Kidney tubule cell (primary cell): ENCODE measurements around the gene ZFYVE21.
A peak's percentile ranks its signal among the peaks of the same experiment; 100 is the strongest.
"Not testable (repeated sequence)": the region's sequence is repeated elsewhere in the genome, so short reads cannot be mapped to it uniquely, and the experiment has no call there.

Experiments used
- DNase-seq: peaks from one replicate; pipeline ENCODE4 v3.0.0-alpha.2; 2018; ENCODE audit warnings: low spot score

Gene ZFYVE21

DNA sequence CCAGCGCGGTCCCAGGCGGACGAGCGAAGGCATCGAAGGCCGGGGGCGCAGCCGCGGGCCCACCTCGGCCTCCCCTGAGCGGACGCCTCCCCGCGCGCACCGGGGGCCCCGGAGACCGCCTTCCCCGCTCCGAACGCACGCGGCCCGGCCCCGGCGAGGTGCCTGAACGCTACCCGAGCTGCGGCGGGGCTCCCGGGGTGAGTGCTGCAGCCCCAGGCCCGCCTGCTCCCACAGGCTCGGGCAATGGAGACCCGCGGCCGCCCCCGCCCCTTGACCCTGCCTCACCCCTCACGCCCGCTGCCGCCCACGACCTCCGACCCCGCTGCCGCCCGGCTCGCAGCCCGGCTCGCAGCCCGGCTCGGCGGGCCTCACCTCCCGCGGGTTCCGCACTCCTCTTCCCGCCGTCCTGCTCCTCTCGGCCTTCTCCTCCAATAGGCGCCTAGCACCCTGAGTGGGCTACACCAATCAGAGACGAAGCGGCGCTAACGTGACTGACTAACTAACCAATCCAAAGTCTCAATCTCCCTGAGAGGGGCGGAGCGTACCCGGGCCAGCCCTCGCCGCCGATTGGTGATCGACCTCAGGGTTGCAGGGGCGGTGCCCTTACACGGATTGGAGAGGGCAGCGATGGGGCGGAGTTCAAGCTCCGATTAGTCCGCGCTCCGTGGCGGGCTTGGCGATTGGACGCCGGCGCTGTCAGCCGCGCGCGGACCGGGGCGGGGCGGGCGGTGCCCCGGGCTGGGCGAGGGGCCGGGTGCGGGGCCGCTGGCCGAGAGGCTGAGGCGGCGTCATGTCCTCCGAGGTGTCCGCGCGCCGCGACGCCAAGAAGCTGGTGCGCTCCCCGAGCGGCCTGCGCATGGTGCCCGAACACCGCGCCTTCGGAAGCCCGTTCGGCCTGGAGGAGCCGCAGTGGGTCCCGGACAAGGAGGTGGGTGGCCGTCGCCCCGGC is at the start of gene ZFYVE21, which contains the start of gene XRCC3:
ZFYVE21 (plus strand) TSS at position 759 of the 949 bp plus-strand sequence; CDS start at position 791, 32 bp downstream.
XRCC3 (minus strand) TSS at position 400 of the 949 bp plus-strand sequence. CDS start 4,364 bp downstream, outside the sequence.
- peak; percentile 100 for DNase-seq

DNA sequence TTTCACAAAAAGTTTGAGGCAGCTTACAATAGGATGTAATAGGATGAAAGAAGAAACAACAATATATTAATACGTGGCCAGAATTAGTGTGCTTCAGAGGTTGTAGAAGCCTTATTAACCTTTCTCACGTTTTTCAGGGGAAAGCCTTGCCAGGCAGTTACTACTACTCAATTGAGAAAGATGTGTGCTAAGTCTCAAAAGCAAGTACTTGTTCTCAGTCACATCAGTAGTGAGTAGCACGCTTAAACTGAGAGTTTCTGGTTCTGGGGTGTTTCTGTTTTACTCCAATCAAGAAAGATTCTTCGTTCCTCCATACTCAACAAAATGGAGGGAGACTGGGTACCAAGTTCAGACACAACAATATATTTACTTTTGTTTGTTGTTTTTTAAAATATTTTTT is 47.9 kb upstream of the ZFYVE21 start:
- no peak for DNase-seq

DNA sequence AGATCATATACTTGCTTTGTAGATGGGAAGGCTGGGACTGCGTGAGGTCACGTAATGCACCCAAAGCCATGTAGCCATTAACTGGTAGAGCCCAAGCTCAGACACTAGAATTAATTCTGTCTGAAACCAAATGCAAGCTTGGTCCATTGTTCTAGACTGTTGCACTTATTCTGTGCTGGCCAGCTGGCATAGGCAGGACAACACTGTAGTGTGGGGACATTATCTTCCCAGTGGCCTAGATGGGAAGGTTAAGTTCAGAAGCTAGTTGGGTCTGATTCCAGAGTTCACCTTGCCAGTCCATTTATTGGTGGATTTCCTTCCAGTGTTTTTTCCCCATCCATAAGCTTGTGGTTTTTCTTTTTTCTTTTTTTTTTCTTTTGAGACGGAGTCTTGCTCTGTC is 47.5 kb upstream of the ZFYVE21 start:
- DNase-seq: no peak

DNA sequence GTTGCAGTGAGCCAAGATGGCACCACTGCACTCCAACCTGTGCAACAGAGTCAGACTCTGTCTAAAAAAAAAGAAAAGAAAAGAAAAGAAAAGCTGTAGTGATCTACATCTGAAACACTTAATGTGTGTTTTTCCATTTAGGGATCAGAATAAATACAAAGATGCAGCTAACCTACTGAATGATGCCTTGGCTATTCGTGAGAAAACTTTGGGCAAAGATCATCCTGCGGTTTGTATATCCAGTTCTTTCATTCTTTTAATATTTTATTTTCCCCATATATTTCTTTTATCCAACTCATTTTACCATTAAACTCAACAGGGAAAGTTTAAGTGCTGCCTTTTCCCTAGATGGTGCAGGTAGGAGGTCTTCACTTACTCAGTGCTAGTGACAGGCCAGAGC is 46.2 kb upstream of the ZFYVE21 start:
- no peak for DNase-seq

DNA sequence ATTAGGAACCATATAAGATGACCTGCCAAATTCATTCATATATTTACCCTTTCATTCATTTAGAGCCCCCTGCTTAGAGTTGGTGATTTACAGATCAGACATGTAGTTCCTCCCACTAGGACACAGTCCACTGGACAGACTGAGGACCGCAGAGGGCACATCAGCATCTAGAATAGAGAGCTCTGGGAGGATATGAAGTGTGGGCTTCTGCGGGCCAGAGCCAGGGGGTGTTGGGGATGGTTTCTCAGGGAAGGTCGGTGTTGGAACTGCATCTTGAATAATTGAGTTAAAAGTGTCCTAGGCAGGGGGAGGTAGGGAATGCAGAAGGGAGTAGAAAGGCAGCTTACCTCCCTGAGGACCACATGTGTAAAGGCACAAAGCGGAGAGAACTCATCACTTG is 43.7 kb upstream of the ZFYVE21 start:
- no peak for DNase-seq

DNA sequence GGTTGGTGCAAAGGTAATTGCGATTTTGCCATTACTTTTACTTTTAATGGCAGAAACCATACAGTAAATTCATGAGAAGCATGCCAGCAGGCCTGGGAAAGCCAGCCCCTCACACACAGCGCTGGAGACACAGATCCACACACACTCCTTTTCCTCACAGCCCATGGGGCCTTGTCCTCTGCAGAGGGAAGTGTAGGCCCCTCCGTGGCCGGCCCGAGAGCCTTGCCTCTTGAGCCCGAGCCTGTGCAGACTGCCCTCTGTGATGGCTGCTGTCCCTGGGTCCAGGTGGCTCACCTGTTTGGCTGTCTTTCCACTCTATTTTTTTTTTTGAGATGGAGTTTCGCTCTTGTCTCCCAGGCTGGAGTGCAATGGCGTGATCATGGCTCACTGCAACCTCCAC is 39.7 kb upstream of the ZFYVE21 start:
- DNase-seq: no peak

DNA sequence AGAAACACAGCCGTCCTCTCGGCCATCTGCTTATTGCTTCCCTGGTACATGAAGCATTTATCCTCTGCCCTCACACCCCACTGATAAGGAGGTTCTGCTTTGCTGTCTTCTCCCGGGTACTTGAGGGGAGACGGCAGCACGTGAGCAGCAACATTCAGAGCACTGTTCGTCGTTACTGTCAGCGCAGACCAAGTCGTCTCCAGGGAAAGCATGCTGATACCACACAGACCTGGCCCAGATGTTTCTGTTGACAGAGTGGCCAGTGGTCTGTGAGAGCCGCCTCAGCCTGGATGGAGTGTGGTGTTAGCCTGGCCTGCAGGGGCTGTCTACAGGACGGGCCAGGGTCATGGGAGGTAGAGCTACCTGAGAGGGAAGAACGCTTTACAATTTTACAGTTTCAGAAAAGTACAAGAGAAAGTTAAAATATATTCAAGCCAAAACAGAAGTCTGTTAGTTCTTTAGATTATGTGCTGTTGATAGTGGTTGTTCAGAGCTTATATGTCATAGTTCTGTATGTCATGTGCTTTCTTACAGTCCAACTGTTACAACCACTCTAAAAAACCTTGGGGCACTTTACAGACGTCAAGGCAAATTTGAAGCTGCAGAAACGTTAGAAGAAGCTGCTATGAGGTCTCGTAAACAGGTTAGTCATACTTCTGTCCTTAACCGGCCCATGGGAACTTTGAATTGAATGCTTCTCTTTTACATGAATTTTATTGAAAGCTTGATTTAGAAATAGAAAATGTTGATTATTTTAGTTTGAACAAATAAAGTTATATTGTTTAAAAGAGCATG is 38.5 kb upstream of the ZFYVE21 start:
- no peak for DNase-seq

DNA sequence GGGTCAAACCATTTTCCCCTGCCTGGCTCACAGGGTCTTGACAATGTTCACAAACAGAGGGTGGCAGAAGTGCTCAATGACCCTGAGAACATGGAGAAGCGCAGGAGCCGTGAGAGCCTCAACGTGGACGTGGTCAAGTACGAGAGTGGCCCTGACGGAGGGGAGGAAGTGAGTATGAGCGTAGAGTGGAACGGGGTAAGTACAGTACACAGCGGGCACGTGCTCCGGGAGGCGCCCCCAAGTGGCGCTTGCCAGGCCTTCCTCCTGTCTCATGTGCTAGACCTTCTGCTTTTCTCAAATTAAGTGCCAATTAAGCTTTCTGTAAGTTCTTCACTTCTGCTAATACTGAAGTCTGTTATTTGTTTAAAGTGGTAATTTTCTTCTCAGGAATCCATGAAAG is 36.3 kb upstream of the ZFYVE21 start:
- DNase-seq: peak; percentile 12

DNA sequence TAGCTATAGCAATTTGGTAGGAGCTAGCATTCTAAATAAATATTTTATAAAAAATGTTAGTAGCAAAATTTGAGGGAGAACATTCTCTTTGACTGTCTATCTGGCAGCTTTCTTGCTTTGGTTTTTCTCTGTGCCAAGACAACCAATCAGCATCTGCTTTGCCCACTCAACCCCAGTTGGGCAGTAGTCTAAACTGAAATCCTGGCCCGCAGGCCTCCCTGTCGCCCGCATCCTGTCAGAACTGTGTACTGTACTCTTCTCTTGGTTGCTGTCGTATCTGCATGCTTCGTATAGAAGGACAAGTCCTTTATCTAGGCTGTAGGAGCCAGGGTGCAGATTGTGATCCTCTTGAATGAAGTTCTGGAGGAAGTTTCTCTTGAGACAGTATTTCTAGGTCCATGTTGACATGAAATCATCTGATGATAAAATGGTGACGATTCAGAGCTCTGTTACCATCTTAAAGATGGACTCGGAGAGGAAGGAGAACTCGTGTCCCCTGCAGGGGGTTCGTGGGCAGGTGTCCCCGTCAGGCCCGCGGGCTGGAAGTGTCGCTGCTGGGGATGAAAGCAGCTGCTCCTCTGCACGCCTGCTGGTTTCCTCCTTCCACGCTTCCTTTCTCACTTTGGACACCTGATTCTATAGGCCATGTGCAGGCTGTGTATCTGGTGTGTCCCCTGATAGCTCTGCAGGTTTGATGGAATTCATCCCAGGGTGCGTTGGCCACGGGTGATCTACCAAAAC is 34.9 kb upstream of the ZFYVE21 start:
- DNase-seq: no peak

DNA sequence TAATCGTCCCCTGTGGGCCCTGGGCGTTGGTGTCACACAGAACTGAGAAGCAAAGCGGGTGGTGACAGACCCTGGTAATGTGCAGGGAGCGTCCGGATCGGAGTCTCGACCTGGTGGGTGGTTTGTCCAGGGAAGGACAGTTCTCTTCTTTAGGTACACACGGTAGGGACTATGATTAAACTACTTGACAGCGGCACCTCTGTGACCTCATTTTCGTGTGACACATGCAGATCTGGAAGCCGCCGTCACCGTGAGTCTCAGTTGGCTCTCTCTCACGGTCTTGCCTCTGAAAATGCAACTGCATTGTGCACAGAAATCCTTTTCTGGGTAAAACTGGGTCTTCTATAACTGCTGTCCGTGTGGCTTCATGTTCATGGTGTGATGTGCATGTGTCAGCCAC is 32.5 kb upstream of the ZFYVE21 start:
- DNase-seq: no peak

DNA sequence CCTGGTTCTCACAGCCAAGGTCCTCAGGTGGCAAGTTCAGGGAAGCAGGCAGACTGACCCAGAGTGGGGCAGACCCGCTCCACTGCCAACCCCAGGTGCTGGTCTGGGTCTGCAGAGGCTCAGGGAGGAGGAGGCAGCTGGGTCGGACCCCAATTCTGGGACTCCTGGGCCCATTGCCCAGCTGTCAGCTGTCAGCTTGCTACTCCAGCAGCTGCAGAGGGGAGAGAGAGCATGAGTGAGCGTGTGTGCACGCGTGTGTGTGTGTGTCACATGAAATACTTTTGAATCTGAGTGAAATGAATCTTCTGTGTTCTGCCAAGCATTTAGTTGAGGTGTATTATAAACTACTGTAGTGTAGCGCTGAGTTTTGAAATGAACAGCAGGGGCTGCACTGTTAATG is 31.1 kb upstream of the ZFYVE21 start:
- DNase-seq: no peak

DNA sequence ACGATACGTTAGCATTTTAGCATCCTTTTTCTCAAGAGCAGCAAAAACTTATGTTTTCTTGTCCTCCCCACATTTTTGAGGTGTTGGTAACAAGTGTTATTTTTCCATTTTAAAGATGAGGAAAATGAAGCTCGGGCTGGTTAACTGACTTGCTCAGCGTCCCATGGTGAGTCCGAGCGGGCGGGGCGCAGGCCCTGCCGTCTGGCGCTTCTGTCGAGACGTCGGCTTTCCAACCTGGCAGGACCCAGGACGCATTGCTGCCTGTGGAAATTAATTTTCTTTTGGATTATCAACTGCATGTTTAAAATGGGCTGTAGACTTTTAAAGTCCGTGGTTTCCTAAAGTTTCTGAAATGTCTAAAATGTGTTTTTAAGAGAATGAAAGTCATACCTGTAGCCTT is 30.7 kb upstream of the ZFYVE21 start:
- no peak for DNase-seq

DNA sequence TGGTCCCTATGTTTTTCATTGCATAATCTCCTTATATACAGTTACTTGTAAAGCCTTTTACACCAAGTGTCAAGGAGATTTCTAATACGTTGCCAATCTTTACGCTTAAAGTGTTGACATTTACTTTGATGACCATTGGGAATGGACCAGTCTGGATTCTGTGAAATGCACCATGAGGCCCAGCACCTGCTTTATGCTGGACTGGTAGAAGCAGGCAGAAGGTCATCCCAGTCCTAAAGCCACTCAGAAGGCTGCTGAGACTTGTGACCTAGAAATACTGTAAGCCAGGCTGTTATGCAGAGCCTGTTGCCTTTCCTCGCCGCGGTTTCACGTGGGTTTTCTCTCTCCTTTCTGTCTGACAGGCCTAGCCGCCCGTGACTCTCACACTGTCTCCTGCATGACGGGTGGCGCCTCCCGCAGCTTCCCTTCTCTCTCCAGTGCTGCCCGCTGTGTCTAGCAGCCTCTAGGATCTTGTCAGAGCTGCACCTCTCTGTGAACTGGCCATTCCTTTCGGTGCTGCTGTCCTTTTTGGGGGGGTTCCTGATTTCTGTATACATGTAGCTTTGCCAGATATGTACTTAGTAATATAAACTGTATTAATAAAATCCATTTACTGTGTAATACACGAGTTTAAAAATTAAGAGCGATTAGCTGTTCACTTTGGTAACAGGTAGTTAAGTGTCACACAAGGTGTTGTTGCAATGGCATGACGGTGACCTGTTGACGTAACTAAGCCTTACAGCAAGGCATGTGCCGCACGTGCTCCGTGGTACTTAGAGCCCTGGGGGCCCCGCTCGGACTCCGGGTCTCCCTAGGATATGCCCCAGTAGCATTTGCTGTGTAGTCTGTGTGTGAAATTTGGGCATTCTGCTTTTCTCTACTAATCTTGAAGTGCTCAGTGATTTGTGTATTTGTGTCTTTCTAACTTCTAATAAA is 30.1 kb upstream of the ZFYVE21 start:
- no peak for DNase-seq

DNA sequence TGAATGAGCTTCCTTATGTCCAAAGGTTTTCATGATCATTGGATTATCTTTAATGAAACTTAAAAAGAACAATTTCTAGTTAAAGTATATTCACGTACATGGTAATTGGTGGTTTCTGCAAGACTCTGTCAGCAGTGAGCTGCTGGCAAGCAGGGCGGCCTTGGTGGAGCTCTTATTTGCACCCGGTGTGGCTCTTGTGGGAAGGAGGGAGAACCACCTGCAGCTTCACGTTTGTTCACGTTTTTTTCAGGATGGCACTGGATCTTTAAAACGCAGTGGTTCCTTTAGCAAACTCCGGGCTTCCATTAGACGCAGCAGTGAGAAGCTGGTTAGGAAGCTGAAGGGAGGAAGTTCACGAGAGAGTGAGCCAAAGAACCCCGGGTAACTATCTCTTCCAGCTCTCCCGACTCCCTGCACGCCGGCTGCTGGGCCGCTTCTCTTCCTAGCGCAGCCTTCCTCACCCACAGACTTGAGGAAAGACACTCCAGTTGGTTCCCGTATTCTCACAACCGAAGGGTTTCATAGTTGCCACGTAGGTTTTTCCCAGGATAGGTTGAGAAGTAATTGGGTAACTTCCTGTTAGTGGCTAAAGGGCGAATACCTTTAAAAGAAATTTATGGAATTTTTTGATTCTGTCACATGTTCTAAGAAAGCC is 28.7 kb upstream of the ZFYVE21 start:
- DNase-seq: no peak

DNA sequence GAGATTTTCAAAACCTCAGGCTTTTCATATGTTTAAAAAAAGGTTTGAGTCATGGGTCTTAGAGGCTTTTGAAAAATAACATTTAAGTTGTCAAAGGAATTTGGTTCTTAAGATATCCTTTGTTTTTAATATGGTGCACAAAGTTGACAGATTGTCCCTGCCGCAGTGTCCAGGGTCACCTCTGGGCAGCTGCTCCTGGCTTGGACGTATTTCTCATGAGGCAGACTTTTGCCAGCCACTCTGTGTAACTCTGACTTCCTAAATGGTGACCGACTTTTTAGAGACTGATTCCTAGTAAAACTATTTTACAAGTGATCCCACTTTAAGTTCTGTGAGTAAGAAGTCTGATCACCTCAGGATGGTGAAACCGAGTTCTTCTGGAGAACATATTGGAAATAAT is 27.9 kb upstream of the ZFYVE21 start:
- DNase-seq: no peak

DNA sequence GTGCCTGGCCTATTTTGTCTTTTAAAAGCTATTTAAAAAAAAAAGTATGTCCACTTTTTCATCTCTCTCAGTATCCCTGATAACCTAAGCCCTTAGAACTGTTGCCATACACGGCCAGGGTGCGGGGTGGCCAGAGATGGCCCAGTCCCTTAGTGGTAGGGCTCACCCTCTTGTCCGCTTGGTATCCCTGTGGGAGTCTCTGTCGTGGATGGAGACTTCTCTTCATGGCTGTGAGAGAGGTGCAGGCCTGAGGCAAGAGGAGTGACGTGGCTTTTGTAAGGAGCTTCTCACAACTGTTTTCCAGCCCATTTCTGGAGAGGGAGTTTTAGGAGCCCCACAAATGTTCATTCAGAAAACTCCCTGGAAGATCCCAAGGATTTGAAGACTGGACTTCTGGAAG is 27.2 kb upstream of the ZFYVE21 start:
- no peak for DNase-seq

DNA sequence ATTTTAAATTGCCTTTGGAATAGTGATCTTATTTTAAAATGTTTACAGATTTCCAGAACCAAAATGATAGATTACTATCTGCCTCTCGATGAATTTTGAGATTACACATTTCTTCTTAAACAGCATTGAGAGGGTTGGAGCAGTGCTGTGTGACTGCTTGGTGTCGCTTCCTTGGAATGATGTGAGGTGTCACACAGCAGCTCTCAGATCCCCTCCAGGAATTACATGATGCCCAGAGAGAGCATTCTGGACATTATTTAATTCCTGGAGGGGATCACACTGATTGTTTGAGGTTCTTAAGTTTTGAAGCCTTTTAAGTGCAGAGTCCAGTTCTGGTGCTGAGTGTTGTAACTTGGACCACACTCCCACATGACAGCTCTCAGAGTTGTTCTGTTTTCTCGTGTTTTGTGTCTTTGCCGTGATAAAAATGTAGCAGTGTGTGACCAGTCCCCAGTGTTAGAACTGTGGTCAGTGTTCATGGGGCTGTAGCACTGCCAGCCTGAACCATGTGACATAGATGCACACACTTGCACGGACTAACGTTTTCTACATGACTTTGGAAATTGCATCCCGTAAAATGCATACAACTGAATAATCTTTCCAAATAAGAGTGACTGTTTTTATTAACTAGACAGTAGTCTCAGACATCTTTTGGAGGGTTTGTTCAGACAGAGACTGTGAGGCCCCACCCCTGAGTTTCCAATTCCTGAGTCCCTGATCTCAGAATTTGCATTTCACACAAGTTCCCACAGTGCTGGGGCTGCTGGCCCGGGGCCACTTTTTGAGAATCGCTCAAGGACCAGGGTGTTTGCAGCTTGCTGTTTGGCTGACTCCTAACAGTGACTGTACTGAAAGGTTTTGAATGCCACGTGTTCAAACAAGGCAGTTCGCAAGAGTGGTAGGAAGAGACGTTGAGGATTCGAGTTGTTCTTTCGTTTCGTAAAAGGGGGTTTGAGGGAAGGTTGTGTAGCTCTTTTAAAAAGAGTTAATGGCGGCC is 26.4 kb upstream of the ZFYVE21 start:
- no peak for DNase-seq

DNA sequence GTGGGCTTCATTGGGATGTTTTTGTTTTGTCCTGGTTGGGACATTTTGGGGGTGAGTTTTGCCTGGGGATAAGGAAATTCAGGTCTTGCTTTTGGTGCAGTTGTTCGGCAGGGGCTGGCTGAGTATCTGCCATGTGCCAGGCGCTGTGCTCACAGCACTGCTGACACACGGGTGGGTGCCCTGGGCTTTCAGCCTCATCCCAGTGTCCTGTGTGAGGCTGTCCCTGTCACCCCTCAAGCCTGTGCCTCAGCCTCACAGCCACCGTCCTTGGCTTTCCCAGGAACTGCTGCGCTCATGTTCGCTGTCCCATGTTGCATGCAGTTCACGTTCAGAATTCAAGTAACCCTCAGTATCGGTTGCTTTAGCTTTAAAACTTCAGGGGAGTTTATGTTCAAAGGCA is 25.3 kb upstream of the ZFYVE21 start:
- DNase-seq: no peak

DNA sequence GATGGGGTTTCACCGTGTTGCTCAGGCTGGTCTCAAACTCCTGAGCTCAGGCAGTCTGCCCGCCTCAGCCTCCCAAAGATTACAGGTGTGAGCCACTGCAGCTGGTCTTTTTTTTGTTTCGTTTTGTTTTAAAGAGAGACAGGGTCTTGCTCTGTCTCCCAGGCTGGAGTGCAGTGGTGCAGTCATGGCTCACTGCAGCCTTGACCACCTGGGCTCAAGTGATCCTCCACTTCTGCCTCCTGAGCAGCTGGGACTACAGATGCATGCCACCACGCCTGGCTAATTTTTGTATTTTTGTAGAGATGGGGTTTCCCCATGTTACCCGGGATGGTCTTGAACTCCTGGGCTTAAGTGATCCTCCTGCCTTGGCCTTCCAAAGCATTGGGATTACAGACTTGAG is 24.0 kb upstream of the ZFYVE21 start:
- not testable (repeated sequence) for DNase-seq
